Erythroblast (primary cell): ENCODE data around the gene CAMK1D.
A peak's percentile ranks its signal among the peaks of the same experiment; 100 is the strongest.

ENCODE experiments used
- DNase-seq, 2 experiments: peaks; one replicate each; lab custom pipeline; 2025; lab: John Stamatoyannopoulos, UW
- GATA1 ChIP-seq: IDR thresholded peaks from 2 replicates; pipeline ENCODE4 v1.6.1; 2011; ENCODE audit warnings: low read depth, mild to moderate bottlenecking, control low read depth, low read length, moderate library complexity
- POLR2A ChIP-seq: IDR thresholded peaks from 2 replicates; pipeline ENCODE4 v1.6.1; 2011; ENCODE audit warnings: mild to moderate bottlenecking, low read length

The CAMK1D gene

GRCh38 chr10:12835709-12836108 is 486.4 kb downstream of the CAMK1D start:
- TF ChIP-seq GATA1 (no peak), POLR2A (no peak)
- no peak for DNase-seq

- TF ChIP-seq GATA1 (no peak), POLR2A (no peak)
- DNase-seq, result no peak
Observed at GRCh38 chr10:12838366-12838765, 489.0 kb downstream of the CAMK1D start.

DNA sequence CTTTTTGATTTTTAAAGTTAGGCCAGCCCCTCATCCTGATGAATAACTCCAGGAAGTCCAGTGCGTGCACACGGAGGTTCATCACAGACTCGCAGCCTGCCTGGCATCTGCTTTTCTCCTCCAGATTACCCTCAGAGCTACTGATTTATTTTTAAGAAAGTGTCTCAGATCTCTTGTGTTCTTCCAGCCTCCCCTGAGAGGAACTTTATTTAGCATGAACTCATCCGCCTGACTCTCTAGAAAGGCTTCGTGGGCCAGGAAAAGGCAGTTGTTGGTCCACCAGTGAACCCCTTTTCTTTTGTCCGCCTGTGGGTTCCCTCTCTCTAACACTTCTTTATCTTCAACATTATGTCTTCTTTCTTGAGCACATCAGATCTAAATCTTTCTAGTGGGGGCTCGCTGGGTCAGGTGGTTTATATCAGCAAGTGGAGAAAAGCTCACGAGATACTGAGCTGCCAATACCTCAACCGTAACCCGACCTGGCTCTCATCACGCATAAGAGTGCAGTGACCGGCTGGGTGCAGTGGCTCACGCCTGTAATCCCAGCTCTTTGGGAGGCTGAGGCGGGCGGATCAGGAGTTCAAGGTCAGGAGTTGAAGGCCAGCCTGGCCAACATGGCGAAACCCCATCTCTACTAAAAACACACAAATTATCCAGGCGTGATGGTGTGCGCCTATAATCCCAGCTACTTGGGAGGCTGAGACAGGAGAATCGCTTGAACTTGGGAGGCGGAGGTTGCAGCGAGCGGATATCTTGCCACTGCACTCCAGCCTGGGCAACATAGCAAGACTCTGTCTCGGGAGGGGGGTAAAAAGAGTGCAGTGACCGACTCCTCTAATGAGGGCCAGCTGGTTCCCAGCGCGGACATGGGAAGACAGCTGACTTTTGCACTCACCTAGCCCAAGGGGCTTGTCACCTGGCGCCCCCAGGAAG is 489.9 kb downstream of the CAMK1D start:
- TF ChIP-seq POLR2A (no peak), GATA1 (no peak)
- no peak for DNase-seq

GRCh38 chr10:12839941-12840611 is 490.7 kb downstream of the CAMK1D start:
- DNase-seq, result no peak
- TF ChIP-seq GATA1 (no peak), POLR2A (no peak)

GRCh38 chr10:12841426-12841825 is 492.1 kb downstream of the CAMK1D start:
- no peak for DNase-seq
- TF ChIP-seq POLR2A (no peak), GATA1 (no peak)

GRCh38 chr10:12841826-12842225 is 492.5 kb downstream of the CAMK1D start:
- TF ChIP-seq GATA1 (no peak), POLR2A (no peak)
- no peak for DNase-seq

GRCh38 chr10:12842310-12842709 is 493.0 kb downstream of the CAMK1D start:
- TF ChIP-seq POLR2A, result no peak
- no peak for TF ChIP-seq GATA1
- no peak for DNase-seq

- TF ChIP-seq GATA1 (no peak), POLR2A (no peak)
- no peak for DNase-seq
Observed at GRCh38 chr10:12843296-12843945, 494.1 kb downstream of the CAMK1D start.

- no peak for DNase-seq
Observed at GRCh38 chr10:12844811-12845483, 495.6 kb downstream of the CAMK1D start.

GRCh38 chr10:12846718-12847117 is 497.4 kb downstream of the CAMK1D start:
- DNase-seq, result no peak
- no peak for TF ChIP-seq POLR2A
- TF ChIP-seq GATA1, result no peak

More at GRCh38 chr10:12844811-12845483, 495.6 kb downstream of the CAMK1D start:
- TF ChIP-seq GATA1 (no peak), POLR2A (no peak)

DNA sequence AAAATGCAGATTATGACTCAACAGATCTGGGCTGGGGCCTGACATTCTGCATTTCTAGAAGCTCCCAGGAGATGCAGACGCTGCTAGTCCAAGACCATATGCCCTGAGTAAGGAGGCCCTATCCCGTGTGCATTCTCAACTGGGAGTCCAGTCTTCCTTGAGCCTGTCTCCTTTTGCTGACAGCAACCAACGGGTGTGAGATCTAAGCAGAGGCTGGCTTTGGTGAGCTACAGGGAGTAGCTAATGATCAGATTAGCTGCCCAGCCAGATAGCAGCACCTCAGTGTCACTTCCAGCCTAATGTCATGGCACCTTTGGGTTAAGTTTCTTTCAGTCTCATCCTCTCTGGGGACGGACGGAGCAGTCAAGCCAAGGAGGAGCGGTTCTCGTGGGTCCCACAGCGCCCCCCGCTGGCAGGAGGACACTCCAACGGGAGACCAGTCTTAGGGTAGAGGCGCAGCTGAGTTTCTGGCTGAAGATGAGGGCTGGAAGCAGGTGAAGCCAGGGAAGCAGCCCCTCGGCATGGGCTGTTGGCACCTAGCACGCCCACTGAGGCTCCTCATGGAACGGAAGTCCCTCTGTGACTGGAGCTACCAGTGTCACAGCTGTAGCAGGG is 498.1 kb downstream of the CAMK1D start:
- TF ChIP-seq GATA1 (no peak), POLR2A (no peak)
- peak; percentile 34 to 55 for DNase-seq

- DNase-seq, result no peak
- TF ChIP-seq GATA1 (no peak), POLR2A (no peak)
Observed at GRCh38 chr10:12848439-12849173, 499.3 kb downstream of the CAMK1D start.

DNA sequence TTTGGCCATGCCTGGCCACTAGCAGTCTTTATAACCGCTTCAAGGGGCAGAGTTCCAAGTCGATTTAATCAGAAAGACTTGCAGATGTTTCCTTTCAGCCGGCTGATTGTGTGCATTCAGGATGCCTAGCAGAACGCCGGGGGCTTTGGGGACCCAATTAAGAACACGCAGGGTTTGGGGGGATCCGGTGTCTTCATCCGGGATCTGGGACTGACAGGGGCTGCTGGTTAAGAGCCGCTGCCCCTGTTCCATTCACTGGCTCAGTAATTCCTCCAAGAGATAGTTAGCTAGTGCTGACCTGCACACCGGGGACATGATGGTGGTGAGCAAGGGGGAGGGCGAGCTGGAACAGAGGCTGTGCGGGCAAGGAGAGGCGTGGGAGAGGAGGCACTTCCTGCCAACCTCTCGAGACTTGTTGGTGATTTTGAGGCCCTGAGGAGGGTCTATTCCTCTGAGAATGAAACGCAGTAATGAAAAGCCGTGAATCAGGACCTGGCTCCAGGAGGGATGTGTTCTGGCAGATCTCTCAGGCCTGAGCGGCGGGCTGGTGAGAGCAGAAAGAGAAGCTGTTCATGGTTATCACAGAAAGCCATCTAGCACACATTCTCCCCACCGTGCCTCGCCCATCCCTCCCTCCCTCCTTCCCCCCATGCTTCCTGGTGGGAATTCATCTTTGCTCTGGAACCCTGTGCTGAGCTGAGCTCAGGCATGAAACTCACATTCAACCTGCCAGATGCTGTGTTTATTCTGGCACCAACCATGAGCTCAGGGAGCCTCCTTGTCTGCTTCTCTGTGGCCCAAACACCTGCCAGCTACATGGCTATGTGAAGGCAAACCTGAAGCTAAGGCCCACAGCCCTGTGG is 500.2 kb downstream of the CAMK1D start:
- TF ChIP-seq GATA1 (no peak), POLR2A (no peak)
- no peak for DNase-seq
